Pulmonary artery endothelial cell (primary cell): Measurements from ENCODE around the gene LRRC23. TPM values are rescaled to one million over a fixed set of nuclear protein-coding genes. Genes with fewer than 3 reads are reported as not detected.

Experiments
- DNase-seq: peaks from one replicate; pipeline ENCODE4 v3.0.0-alpha.2; 2011; ENCODE audit warnings: low read depth, low spot score
- total RNA-seq: library from RNA; depleted of rRNA; stranded (reverse); fragments of >200 nt; gene quantifications from 2 replicates; pipeline ENCODE4 v1.2.3, GENCODE V29; 2014

LRRC23 gene
- total RNA-seq, 1 donor from 2014 or later = 4.4 TPM

- peak; percentile 49 for DNase-seq
Measured at GRCh38 chr12:6943722-6944380, 39.2 kb downstream of the LRRC23 start, which contains the start of the genes C12orf57 and RNU7-1. Gene C12orf57 (plus strand): TSS chr12:6944022. CDS start chr12:6944122, 100 bp downstream. Gene RNU7-1 (plus strand): TSS chr12:6943816.

DNA sequence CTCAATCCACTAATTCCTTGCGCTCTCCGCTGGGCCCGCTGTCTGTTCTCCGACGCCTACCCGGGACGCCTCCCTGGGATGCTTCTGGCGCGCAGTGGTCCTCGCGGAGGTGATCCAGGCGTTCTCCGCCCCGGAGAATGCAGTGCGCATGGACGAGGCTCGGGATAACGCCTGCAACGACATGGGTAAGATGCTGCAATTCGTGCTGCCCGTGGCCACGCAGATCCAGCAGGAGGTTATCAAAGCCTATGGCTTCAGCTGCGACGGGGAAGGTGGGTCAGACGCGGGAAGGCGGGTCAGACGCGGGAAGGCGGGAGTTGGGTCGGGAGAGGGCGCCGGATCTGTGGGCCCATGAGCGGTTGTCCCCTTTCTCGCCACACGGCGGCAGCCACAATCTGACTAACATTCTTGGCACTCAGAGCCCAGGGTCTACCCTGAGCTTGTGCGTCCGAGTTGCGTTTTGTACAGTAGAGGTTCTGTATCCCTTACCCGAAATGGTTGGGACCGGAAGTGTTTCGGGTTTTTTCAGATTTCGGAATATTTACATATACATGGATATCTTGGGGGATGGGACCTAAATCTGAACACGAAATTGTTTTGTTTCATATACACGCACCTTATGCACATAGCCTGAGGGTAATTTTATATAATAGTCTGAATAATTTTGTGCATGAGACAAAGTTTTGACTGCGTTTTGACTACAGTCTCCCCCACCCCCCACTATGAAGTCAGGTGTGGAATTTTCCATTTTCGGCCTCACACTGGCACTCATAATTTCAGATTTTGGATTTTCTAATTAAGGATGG, 40.0 kb downstream of the LRRC23 start:
- DNase-seq = peak; percentile 63

DNA sequence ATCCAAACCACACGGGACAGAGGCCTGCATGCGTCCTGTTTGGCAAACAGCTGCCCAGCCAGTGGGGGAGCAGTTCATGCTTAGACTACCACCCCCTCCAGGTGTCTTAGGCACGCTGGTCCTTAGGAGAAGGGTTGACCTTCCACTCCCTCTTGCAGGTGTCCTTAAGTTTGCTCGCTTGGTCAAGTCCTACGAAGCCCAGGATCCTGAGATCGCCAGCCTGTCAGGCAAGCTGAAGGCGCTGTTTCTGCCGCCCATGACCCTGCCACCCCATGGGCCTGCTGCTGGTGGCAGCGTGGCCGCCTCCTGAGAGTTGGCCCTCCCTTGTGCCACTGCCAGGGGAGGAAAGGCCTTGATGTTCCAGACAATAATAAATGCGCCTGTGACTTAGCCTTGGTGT, 41.0 kb downstream of the LRRC23 start:
- DNase-seq = no peak

DNA sequence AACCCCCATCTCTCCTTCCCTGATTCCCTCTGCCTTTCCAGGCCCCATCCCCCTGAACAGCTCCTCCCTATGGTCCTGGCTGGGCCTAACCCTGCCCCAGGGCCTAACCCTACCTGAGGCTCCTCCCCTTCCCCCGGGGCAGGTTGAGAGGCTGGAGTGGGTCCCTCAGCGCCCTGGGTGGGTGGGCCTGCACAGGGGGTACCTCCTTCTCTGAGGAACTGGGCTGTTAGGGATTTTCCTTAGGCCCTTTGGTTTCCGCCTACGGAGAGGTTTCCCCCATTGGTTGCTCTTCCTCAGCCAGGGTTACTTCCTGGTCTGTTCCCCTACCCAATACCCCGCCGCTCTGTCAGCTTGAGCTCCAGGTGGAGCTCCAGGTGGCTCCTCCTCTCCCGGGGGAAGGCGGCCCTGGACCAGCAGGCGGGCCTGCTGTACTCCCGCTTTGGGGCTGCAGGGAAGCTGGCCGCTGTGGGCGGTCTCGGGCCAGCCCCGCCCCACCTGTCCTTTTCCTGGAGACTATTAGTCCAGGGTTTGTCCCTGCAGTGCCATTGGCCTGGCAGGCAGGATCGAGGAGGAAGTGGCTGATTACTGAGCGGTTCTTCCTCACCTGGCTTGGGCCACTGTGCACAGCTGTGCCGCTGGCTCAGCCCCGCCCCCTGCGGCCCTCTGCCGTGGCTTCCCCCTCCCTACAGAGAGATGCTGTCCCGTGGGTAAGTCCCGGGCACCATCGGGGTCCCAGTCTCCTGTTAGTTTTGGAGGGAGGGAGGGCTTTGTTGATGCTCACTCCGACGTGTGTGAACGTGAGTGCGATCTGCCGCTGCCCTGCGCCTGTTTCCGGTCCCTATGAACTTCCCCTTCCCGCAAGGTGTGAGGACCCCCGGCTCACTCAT, 41.7 kb downstream of the LRRC23 start:
- DNase-seq = no peak

- no peak for DNase-seq
Measured at GRCh38 chr12:6946920-6947374, 42.3 kb downstream of the LRRC23 start.

GRCh38 chr12:6947615-6948014, 43.0 kb downstream of the LRRC23 start:
- DNase-seq = no peak

- no peak for DNase-seq
Measured at GRCh38 chr12:6948873-6949594, 44.4 kb downstream of the LRRC23 start.

DNA sequence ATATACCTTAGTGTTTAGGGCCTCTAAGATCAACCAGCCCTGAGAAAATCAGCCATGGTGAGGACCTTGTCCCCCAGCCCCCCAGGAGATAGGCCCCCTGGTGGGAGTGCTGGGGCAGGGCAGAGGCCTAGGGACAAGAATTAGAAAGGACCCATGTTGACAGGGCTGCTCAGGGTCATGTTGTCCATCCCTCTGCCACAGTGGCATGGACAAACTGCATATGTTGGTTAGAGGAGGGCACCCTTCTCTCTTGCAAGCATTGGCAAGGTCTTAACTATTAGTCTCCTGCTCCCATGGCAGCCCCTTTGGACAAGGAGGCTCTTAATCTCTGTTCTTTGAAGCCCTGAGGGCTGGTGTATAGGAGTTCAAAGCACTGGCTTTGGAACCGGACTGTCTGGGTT, 45.8 kb downstream of the LRRC23 start:
- no peak for DNase-seq

DNA sequence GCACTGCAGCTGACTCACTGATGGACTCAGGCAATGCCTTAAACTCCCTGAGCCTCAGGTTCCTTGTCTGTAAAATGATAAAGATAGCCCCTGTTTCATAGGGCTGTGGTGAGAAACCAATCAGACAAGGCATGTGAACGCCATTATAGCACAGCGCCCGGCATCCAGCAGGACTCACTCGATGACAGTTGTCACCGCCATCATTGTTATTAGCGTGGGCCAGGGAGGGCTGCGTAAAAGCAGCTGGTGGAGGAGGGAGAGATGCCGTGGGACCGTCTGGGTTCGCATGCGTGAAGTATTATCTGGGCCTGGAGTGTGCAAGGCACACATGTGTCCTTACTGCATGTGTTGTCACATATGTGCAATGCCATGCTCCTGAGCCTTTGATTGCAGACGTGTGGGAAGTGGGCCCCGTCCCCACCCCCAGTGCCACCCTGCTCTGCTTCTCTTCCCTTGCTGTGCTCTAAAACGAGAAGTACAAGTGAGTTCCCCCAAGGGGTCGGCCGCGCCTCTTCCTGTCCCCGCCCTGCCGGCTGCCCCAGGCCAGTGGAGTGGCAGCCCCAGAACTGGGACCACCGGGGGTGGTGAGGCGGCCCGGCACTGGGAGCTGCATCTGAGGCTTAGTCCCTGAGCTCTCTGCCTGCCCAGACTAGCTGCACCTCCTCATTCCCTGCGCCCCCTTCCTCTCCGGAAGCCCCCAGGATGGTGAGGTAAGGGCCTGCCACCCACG, 46.4 kb downstream of the LRRC23 start, which contains the start of gene PTPN6:
Gene PTPN6, plus strand, starts transcription at position 546 of the 730 bp plus-strand sequence. Its CDS starts 157 bp downstream, at position 703.
- DNase-seq = no peak

- DNase-seq = no peak
Measured at GRCh38 chr12:6951551-6952120, 47.0 kb downstream of the LRRC23 start.

- DNase-seq = no peak
Measured at GRCh38 chr12:6952121-6952862, 47.7 kb downstream of the LRRC23 start.

DNA sequence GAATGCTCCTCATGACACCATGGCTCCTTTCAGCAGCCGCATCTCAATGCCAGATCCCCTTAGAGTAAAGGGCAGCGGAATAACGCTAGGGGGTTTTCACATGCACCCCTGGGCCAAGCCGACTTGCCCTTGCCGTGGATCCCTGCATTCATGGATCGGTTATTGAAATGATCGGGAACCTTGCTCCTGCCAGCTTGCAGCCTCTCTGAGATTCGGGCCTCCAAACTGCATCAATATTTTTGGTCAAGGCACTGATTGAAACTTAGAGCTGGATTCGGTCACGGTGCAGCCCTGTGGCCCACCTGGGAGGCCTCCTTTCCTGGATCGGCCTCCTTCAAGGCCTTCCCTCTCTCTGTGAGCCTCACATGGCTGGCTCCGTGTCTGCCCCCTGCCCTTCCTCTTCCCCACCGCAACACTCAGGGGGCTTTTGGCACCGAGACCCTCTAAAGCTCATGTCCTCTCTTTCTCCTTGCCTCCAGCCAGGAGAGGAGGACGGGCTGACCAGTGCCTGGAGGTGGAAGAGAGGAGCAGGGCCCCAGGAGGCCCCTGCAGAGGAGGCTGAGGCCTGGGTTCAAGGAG, 48.3 kb downstream of the LRRC23 start:
- DNase-seq = no peak

- DNase-seq = no peak
Measured at GRCh38 chr12:6953442-6954315, 49.1 kb downstream of the LRRC23 start.

DNA sequence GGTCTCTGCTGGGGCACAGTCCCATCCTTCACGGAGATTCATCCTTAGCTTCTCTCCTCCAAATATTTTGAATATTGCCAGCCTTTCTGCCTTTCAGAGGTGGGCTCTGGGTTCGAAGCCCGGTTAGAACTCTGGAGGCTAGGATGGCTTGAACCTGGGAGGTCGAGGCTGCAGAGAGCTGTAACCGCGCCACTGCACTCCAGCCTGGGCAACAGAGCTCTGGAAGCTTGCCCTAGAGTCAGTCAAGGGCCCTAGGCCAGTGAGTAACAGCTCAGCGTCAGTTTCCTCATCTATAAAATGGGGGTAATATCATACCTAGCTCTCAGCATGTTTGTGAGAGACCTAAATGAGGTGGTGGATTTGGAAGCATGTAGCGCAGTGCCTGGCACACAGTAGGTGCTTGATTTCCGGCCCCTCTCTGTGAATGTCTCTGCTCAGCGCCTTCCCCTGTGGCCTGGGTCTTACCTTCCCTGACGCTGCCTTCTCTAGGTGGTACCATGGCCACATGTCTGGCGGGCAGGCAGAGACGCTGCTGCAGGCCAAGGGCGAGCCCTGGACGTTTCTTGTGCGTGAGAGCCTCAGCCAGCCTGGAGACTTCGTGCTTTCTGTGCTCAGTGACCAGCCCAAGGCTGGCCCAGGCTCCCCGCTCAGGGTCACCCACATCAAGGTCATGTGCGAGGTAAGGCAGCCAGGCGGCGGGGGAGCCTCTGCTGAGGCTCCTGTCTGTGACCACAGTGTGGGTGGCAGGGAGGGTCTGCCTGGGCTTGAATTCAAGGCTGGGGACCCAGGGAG, 49.9 kb downstream of the LRRC23 start:
- no peak for DNase-seq

- DNase-seq = no peak
Measured at GRCh38 chr12:6955108-6956020, 50.7 kb downstream of the LRRC23 start.
